Panc1 (cell line): ENCODE measurements around the gene CAST. TPM values are rescaled to one million over a fixed set of nuclear protein-coding genes. Genes with fewer than 3 reads are reported as not detected.

Experiments
- ATAC-seq: fragments of 200-7000 bp; cut with Tn5 transposase; 2 replicates; pipeline ENCODE4 v1.9.1; 2020; ENCODE audit warnings: mild to moderate bottlenecking, moderate library complexity
- BruUV-seq: library from RNA; stranded (reverse); fragments of 400-500 nt; replicated peaks from 2 replicates; lab custom pipeline; 2021; lab: Mats Ljungman, UMichigan
- CTCF ChIA-PET: fragments of 300-600 bp; sonication (Branson Sonifier 250); formaldehyde crosslinking; loops from one replicate; lab custom pipeline; 2022; ENCODE audit warnings: antibody characterized with exemption; lab: Charles Lee
- POLR2A ChIA-PET: fragments of 300-600 bp; sonication (Branson Sonifier 250); formaldehyde crosslinking; loops from one replicate; lab custom pipeline; 2022; ENCODE audit warnings: antibody characterized with exemption; lab: Charles Lee
- DNase-seq: peaks from one replicate; pipeline ENCODE4 v3.0.0-alpha.2; 2010; ENCODE audit warnings: low read depth, low spot score
- H3K27ac ChIP-seq: 2 replicates; pipeline ENCODE4 v1.5.1; 2011; ENCODE audit warnings: mild to moderate bottlenecking, low read length, inconsistent platforms
- H3K27me3 ChIP-seq: fragments of 200-500 bp; sonication (Bioruptor generic); 2 replicates; pipeline ENCODE4 v1.6.0; 2014; ENCODE audit warnings: low read length, inconsistent platforms; ENCODE audit not compliant: control insufficient read depth, insufficient read depth
- H3K36me3 ChIP-seq: fragments of 200-500 bp; sonication (Bioruptor generic); 2 replicates; pipeline ENCODE4 v1.5.1; 2014; ENCODE audit warnings: inconsistent platforms, mild to moderate bottlenecking, low read length, moderate library complexity; ENCODE audit not compliant: control insufficient read depth, insufficient read depth
- H3K4me1 ChIP-seq: 2 replicates; pipeline ENCODE4 v1.5.1; 2011; ENCODE audit warnings: inconsistent platforms, mild to moderate bottlenecking, low read length, moderate library complexity; ENCODE audit not compliant: control insufficient read depth, insufficient read depth
- H3K4me3 ChIP-seq, 2 experiments: 2 replicates each; pipeline ENCODE4 v1.5.1; 2011 to 2012; ENCODE audit warnings: low read depth in 2 of 2, low read length in 2 of 2, mild to moderate bottlenecking in 2 of 2, inconsistent platforms in 1 of 2, moderate library complexity in 1 of 2
- H3K9me3 ChIP-seq: fragments of 200-500 bp; sonication (Bioruptor generic); 2 replicates; pipeline ENCODE4 v1.5.1; 2014; ENCODE audit warnings: low read depth, mild to moderate bottlenecking, inconsistent platforms, low read length, moderate library complexity; ENCODE audit not compliant: control insufficient read depth, insufficient read depth
- POLR2AphosphoS5 ChIP-seq: IDR thresholded peaks from 2 replicates; pipeline ENCODE4 v1.6.1; 2012; ENCODE audit warnings: mild to moderate bottlenecking, low read depth, low read length, moderate library complexity
- SIN3A ChIP-seq: IDR thresholded peaks from 2 replicates; pipeline ENCODE4 v1.6.1; 2012; ENCODE audit warnings: low read depth, mild to moderate bottlenecking, low read length, moderate library complexity, borderline replicate concordance; ENCODE audit not compliant: insufficient read depth
- TCF7L2 ChIP-seq: IDR thresholded peaks from 2 replicates; pipeline ENCODE4 v1.6.1; 2011; ENCODE audit warnings: mild to moderate bottlenecking, low read depth, low read length, inconsistent platforms
- in situ Hi-C: cut with HindIII; loops from 2 replicates; pipeline ENCODE4 v1.10.0; 2016; ENCODE audit warnings: low sequenced_read_pairs, low pct_unique_long_range_greater_than_20kb
- intact Hi-C: fragments of 100-400 bp; cut with micrococcal nuclease; formaldehyde crosslinking; loops from one replicate; pipeline ENCODE4 v1.10.0; 2022; ENCODE audit not compliant: unreplicated experiment
- total RNA-seq: library from RNA; stranded (reverse); gene quantifications from one replicate; pipeline ENCODE4 v1.2.1, GENCODE V29; 2021; ENCODE audit not compliant: unreplicated experiment
- TF ChIP-seq, protein P1 (sequence below), 2 experiments: IDR thresholded peaks; 2 replicates each; pipeline ENCODE4 v1.6.1; 2011 to 2012; ENCODE audit warnings: low read depth in 2 of 2, control low read depth in 1 of 2, low read length in 1 of 2, mild to moderate bottlenecking in 1 of 2, moderate library complexity in 1 of 2; ENCODE audit not compliant: insufficient read depth in 1 of 2
- TF ChIP-seq, protein P2 (sequence below): fragments of 450-650 bp; IDR thresholded peaks from 2 replicates; pipeline ENCODE4 v1.5.1; 2017; ENCODE audit warnings: mild to moderate bottlenecking

Gene CAST
- total RNA-seq, 1 experiment from 2014 or later, result 212 TPM

DNA sequence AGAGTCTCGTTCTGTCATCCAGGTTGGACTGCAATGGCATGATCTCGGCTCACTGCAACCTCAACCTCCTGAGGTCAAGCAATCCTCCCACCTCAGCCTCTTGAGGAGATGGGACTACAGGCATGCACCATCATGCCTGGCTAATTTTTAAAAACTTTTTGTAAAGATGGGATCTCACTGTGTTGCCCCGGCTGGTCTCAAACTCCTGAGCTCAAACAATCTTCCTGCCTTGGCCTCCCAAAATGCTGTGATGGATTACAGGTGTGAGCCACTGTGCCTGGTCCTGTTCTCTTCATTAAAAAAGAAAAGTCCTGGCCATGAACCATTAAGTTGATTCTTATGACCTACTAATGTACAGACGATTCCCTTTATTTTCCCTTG is 90.8 kb downstream of the CAST start:
- H3K27ac ChIP-seq, result no peak overlapping the region
- no peak overlapping the region for H3K4me3 ChIP-seq
- DNase-seq (no peak), ATAC-seq (no peak)
- intact Hi-C loops (loop anchor here (2.0 to 10.0 kb wide), 3 partner anchors 120 to 409 kb away; no protein-coding TSS in a partner anchor), in situ Hi-C loops (no loop called here)
- H3K27me3 ChIP-seq, result no peaks in the 10 kb centered on the region
- H3K9me3 ChIP-seq, result no peaks in the 10 kb centered on the region
- ChIA-PET CTCF (interaction anchor here (0.6 to 1.2 kb wide), 13 partner anchors 9 to 794 kb away, joined by 4 to 21 read pairs (median 7); partner anchors contain the start of gene LIX1), POLR2A (interaction anchor here (0.6 kb wide), 1 partner anchor 33 kb away, joined by 3 read pairs; no protein-coding TSS in a partner anchor)
- BruUV-seq, result no TSS peak
- no peaks in the 10 kb centered on the region for H3K4me1 ChIP-seq
- TF ChIP-seq POLR2AphosphoS5, result no peak
- TF ChIP-seq, protein P1, sequence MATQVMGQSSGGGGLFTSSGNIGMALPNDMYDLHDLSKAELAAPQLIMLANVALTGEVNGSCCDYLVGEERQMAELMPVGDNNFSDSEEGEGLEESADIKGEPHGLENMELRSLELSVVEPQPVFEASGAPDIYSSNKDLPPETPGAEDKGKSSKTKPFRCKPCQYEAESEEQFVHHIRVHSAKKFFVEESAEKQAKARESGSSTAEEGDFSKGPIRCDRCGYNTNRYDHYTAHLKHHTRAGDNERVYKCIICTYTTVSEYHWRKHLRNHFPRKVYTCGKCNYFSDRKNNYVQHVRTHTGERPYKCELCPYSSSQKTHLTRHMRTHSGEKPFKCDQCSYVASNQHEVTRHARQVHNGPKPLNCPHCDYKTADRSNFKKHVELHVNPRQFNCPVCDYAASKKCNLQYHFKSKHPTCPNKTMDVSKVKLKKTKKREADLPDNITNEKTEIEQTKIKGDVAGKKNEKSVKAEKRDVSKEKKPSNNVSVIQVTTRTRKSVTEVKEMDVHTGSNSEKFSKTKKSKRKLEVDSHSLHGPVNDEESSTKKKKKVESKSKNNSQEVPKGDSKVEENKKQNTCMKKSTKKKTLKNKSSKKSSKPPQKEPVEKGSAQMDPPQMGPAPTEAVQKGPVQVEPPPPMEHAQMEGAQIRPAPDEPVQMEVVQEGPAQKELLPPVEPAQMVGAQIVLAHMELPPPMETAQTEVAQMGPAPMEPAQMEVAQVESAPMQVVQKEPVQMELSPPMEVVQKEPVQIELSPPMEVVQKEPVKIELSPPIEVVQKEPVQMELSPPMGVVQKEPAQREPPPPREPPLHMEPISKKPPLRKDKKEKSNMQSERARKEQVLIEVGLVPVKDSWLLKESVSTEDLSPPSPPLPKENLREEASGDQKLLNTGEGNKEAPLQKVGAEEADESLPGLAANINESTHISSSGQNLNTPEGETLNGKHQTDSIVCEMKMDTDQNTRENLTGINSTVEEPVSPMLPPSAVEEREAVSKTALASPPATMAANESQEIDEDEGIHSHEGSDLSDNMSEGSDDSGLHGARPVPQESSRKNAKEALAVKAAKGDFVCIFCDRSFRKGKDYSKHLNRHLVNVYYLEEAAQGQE (IDR thresholded peaks at IDR 0.05; ENCODE audit: insufficient read depth in 1 of 2, low read depth in 2 of 2, low read length in 1 of 2), result no peak
- TF ChIP-seq TCF7L2, result no peak
- TF ChIP-seq, protein P2, sequence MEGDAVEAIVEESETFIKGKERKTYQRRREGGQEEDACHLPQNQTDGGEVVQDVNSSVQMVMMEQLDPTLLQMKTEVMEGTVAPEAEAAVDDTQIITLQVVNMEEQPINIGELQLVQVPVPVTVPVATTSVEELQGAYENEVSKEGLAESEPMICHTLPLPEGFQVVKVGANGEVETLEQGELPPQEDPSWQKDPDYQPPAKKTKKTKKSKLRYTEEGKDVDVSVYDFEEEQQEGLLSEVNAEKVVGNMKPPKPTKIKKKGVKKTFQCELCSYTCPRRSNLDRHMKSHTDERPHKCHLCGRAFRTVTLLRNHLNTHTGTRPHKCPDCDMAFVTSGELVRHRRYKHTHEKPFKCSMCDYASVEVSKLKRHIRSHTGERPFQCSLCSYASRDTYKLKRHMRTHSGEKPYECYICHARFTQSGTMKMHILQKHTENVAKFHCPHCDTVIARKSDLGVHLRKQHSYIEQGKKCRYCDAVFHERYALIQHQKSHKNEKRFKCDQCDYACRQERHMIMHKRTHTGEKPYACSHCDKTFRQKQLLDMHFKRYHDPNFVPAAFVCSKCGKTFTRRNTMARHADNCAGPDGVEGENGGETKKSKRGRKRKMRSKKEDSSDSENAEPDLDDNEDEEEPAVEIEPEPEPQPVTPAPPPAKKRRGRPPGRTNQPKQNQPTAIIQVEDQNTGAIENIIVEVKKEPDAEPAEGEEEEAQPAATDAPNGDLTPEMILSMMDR, result no peak
- TF ChIP-seq SIN3A, result no peak
- peaks cover 39% of the 10 kb centered on the region for H3K36me3 ChIP-seq

DNA sequence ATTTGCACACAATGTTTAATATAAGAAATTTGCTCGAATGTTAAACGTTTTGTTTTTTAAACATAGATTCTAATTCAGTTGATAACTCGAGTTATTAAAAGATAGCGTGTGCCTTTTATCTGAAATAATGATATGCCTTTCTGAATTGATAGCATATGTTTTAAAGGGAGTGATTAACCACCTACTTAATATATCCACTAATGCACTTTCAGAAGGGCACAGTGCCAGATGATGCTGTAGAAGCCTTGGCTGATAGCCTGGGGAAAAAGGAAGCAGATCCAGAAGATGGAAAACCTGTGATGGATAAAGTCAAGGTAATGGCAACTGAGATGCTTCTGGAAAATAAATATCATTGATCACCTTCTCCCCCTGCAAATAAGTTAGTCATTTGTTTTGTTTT is 91.7 kb downstream of the CAST start:
- TF ChIP-seq SIN3A, result no peak
- no peak for TF ChIP-seq TCF7L2
- no peak for TF ChIP-seq POLR2AphosphoS5
- TF ChIP-seq, protein P1 (IDR thresholded peaks at IDR 0.05; ENCODE audit: insufficient read depth in 1 of 2, low read depth in 2 of 2, low read length in 1 of 2), result no peak
- TF ChIP-seq, protein P2, result no peak
- H3K27me3 ChIP-seq, result no peaks in the 10 kb centered on the region
- H3K4me1 ChIP-seq, result no peaks in the 10 kb centered on the region
- ChIA-PET POLR2A (no interaction called here), CTCF (no interaction called here)
- BruUV-seq, result no TSS peak
- no peak overlapping the region for H3K27ac ChIP-seq
- no peak overlapping the region for H3K4me3 ChIP-seq
- H3K9me3 ChIP-seq, result no peaks in the 10 kb centered on the region
- DNase-seq (no peak), ATAC-seq (no peak)
- in situ Hi-C loops, result no loop called here
- H3K36me3 ChIP-seq, result peaks cover 42% of the 10 kb centered on the region
- intact Hi-C loops, result loop anchor here (2.0 to 10.0 kb wide), 3 partner anchors 119 to 408 kb away; no protein-coding TSS in a partner anchor
